HG02885 (cell line): ENCODE data around the gene MACROD1.
A peak's percentile ranks its signal among the peaks of the same experiment; 100 is the strongest.

Source experiments
- ATAC-seq: cut with Tn5 transposase; IDR thresholded peaks from one replicate; pipeline ENCODE4 v1.9.1; 2021; ENCODE audit warnings: mild to moderate bottlenecking; ENCODE audit not compliant: unreplicated experiment, poor library complexity

The MACROD1 gene

DNA sequence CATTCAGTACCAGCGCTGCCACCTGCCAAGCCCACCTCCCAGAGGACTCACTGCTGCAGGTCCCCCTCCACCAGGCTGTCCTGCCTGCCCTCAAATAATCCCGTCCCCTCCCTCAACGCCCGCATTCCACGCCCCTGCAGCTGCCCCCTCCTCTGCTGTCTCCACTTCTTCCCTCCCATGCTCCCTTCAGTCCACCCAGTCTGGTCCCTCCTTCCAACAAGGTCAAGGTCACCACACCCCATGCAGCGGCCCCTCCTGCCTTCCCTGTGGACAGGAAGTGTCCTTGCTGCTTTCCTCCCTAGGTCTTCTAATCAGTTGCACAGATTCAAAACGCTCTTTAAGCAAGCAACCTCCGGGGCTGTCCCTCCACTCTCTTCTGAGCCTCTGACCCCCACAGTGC is 12.1 kb downstream of the MACROD1 start:
- ATAC-seq = no peak

DNA sequence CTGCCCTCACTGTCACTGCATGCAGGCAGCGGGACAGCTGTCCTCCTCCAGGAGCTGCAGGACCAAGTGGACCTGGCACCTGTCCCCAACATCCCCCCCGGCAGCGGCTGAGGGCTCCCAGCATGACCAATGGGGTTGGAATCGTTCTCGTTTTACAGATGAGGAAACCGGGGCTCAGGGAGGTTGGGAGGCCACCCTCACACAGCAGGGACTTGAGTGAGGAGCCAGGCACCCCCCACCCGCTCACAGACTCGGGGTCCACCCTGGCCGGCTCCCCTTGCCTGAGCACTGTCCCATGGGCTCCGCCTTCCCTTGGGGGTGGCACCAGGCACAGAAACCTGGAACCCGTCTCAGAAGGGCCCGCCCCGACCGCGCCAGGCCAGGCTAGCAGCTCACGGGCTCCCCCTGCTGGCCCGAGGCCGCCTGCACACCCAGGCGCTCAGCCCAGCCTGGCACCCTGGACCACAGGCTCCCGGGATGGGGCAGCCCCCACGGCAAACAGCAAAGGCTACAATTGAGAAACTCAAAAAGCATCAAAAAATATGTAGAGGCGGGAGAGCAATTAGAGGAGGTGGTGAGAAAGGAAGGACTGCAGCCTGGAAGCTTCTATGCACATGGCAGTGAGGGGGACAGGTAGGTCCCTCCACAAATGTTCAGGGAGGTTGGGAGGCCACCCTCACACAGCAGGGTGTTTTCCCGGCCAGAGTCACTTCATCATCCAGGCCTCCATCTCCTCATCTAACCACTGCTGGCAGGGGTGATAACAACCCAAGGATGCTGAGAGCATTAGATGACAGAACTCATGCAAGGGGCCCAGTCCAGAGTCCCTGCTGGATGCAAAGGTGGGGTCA is 12.8 kb downstream of the MACROD1 start:
- peak; percentile 73 for ATAC-seq

DNA sequence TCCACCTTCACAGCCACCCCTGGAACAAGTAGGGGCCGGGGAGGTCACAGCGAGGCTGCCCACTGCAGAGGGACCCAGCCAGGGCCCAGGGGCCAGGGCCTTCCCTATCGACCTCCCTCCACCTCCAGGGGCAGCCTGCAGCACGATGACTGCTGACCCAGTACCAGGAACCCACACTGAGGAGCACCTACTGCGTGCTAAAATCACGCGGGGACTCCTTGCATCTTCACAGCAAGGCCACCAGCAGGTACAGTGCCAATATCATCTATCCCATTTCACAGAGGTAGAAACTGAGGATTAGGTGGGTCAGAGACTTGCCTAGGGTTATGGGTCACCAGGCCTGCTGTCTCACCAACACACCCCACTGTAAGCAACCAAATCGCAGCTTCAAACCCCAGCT is 14.6 kb downstream of the MACROD1 start:
- no peak for ATAC-seq

DNA sequence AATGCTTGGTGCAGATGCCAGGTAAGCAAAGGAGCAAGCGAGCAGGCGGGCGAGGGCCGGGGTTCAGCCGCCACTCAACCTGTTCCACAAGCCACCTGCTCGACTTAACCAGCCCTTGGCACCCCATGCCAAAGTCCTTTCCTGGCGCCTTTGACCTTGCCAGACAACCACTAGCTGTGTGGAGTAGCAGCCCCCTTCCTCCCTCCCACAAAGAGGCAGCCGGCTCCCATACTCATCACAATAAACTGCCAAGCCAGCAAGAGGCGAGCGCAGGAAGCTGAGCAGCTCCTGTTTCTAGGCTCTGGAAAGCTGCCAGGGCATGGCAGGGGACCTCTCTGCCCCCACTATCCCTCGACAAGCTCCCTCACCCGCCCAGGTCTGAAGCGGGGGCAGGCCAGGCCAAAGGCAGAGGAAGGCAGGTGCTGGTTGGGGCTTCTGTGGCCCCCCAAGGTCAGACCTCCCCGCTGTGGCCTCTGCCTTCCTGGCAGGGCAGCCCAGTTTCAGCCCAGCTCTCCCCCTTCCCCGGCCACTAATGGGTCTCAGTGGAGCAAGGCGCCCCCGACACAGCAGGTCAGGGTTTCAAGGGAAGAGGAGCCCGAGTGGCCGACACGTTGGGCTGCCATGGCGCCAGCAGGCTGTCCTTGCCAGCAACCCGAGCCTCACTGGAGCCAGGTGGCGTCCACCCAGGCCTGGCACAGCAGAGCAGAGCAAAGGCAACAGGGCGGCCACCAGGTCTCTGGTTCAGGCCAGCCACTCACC is 15.3 kb downstream of the MACROD1 start:
- ATAC-seq = no peak

DNA sequence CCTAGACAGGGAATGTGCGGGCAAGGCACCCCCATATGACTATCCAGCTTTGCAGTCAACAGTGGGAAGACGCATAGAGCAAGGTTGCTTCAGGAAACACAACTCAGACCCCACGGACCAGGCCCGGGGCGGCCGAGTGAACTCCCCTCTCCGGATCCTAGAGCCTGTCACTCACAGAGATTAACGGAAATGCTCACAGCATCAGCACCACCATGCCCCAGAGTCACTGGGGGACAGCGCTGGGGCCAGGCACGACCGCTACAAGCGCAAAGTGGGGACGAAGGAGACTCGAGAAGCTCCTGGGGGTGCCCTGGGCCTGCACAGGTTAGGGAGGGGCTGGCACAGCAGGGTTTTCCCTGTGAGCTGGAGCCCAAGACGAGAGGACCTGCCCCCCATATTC is 15.9 kb downstream of the MACROD1 start:
- ATAC-seq = no peak

DNA sequence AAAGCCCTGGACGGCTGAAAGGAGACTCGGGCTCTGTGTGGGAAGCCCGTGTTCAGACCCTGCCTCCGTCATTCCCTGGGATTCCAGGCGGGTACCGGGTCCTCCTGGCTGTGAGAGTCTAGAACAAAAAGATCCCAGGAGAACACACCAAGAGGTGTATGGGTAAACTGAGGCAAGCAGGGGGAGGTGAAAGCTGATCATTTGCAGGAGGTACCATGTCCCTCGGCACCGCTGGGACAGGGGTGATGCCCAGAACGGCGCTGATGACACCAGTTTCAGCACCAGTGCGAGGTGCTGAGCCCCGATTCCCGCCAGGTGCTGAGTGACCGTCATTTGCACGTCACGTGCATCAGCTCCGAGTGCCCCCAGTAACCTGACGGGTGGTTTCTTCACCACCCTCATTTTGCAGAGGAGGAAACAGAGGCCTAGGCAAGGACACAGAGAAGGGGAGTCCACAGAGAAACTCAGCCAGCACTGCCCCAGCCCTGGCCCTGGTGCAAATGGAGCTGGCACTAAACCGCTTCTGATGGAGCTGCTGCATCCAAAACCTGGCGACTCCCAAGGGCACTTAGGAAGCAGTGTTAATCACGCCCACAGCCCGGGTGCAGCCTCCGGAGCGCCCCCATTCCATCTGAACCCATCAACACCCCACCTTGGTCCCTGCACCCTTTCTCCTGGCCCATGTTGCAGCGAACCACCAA is 16.8 kb downstream of the MACROD1 start:
- no peak for ATAC-seq

DNA sequence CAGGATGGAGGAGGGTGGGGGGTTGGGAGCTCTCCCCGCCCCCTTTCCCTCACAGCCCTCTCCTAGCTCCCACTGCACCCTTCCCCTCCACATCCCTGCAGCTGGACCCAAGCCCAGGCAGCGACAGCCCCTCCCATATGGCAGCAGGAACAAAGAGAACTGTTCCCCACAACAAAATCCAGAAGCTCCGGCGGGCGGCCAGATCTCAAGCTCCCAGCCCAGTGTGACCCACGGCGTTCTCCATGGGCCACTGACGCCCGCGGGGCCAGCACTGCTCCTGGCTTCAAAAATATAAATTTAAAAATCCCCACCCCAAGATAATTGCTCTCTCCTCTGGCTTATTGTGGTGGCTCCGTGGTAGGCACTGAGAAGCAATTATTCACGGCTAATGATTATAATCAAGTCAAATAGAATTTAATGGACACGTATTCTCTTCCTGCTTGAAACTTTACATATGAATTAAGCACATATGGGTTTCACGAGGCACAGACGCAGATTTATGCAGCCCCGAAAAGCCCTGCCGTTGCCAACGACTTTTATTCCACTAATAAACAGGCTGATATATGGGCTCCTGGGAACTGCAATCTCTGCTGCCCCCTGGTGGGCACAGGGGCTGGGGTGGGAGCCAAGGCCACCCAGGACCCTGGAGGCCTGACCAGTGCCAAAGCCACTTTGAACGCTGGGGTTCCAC is 17.5 kb downstream of the MACROD1 start:
- no peak for ATAC-seq

DNA sequence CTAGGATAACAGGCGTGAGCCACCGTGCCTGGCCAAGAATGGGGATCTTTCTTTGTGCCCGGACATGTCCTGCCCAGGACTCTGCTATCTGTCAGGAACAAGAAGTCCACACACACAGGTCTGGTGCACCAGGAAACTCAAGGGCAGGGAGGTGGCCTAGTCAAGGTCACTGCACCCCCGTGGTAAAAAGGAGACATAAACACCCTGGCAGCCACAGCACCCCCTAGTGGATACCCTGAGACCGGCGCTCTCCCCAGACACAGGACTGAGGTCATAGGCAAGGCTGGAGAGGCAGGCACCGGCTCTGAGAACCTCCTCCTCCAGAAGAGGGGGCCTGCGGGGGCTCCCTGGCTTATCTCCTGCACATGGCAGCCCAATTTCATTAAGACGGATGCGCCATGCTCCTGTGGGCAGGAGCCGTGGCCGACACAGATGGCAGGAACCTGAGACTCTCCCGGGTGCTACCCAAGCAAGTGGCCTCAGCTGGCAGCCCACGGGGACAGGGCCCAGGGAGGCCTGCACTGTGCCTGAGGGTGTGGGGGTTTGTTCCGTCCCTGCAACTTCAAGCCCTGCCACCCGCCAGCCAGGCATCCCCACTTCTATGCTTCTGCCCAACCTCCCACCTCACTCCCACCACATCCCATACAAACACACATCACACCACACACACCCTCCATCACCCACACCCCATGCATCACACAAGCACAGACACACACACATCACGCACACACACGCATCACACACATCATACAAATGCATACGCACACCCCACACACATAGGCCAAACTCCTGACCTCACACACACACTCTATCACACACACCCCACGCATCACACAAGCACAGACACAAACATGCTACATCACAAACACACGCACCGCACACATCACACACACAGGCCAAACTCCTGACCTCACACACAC is 19.6 kb downstream of the MACROD1 start:
- ATAC-seq = no peak

DNA sequence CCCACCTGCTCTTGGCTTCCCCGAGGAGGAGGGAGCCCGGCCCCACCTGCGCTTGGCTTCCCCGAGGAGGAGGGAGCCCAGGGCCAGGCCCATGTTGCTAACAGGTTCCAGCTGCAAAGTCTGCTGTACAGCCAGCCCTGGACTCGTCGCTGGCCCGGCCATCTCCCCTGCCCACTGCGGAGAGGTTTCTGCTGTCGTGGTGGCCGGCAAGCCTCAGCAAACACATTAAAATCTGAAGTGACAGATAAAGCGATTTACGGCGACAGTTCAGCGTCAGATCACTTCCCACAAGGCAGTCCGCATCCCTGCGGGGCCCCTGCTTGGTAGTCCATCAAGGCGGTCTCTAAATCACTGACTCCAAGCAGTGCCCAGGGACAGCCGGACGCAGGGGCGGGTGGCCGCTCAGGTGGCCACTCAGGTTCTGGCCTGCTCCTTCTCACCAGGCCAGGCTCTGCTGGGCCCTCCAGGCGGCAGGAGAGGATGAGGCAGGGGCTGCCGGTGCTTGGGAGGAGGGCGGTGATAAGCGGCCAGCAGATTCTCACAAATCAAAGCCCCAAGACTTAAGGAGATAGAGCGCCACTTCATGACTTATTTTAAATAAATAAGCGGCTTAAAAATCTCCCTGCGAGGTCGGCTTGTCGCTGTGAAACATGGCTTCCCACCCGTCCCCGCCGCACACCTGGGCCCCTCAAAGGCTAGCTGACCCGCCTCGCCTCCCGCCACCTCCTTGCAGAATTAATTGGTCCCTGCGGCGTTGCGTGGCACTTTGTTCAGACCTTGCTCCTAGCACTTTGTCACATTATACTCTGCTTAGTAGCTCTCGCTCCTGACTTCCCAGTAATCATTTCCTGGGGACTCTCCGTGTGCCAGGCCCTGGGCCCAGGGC is 21.1 kb downstream of the MACROD1 start:
- ATAC-seq = no peak

DNA sequence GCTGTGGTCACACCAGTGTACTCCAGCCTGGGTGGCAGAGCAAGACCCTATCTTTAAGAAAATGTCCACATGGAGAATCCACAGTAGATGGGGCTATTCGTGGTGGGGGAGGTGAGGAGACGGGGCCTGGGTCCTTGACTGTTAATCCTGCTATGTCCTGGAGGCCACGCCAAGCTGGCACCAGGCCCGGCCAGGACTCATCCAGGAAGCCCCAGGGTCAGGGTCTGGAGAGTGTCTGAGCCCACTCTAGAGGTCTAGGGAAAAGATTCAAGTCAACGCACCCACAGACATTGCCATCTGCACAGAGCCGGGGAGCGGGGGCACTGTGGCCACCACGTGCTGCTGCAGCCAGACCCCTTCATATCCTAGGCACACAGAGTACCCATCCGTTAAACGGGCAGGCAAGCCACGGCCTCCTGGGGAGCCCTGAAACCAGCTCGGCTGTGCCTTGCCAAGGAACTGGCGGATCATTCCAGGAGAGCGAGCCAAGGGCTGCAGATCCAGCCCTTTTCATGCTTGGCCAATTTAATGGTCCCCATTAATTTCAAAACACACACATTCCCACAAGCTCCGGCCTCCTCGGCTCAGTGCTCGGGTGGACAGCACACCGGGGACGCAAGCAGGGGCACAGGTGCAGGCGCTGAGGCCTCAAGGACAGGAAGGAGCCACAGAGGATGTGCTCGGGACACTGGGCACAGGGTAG is 24.7 kb downstream of the MACROD1 start:
- ATAC-seq = no peak

DNA sequence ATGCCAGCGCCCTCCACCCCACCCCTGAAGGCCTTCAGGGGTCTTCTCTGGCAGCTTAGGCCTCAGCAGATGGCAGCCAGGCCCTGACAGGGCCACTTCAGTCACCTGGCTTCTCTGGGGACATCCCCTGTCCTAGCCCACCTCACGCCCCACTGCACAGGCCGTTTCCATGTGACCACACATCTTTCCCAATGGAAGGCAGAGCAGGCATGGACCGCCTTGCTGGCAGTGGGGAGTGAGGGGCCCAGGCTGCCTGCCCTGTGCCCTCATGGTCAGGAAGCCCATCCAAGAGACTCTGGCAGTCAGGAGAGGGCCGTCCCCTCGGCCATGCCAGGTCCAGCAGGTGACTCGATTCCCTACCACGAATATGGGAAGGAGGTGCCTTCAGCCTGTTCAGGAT is 25.8 kb downstream of the MACROD1 start:
- ATAC-seq = no peak

DNA sequence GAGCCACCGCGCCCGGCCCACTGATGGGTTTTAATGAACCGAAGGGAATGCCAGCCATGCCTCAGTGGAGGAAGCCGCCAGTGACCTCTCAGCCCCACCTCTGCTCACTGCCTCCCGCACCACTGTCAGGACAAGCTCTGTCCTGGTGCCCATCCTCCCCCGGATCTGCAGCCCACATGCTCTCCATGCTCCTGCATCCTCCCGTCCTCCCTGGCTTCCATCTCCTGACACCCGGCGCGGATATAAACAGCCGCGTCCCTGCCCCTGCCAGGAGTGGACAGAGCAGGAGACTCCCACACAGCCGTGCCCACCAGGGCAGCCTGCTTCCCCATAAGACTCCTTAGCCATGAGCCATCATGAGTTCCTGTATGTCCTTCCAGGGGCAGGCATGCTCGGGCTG is 26.9 kb downstream of the MACROD1 start:
- no peak for ATAC-seq

DNA sequence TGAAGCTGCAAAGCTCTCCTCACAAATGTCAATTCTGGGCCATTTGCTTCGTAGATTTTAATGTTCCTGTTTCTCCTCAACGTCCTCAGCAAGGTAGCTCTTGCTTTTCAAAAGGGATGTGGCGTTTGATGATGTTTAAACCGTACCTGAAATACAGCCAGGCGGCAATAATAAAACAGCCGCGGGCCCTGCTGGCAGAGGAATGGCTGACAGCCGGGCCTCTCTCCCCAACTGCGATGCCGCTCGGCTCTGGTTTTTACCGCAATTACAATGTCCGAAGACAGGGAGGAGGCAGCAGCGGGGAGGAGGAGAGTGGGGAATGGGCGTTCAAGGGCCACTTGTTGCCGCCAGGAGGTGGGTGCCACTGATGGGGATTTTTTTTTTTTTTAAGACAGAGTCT is 27.5 kb downstream of the MACROD1 start:
- ATAC-seq = no peak

DNA sequence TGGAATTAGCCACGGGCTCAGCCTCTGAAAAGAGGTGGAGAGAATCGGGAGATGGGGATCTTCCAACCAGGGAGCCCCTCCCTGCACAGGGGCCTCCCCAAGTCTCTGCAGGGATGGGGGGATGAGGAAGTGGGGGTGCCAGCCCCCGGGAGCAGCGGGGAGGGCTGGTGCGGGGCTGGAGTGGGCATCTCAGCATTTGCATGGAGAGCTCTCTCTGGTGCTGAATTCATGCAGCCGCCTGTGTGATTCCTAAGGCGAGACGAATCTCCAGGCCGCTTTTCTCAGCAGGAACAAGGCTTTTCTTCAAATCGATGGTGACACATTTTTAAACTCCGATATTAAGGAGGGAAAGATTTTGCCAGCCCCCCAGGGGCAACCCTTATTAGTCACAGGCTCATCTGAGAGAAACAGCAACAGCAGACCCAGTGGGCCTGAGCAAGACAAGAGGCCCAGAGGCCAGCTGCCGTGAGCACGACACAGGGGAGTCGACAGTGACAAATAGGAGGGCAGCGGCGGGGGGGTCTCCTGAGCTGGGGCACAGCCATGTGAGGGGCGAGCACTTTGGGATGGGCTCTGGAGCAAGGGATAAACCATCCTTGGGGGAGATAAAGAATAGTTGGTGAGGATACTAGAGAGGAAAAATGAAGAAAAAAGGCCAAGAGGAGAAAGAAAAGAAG is 29.0 kb downstream of the MACROD1 start:
- no peak for ATAC-seq

DNA sequence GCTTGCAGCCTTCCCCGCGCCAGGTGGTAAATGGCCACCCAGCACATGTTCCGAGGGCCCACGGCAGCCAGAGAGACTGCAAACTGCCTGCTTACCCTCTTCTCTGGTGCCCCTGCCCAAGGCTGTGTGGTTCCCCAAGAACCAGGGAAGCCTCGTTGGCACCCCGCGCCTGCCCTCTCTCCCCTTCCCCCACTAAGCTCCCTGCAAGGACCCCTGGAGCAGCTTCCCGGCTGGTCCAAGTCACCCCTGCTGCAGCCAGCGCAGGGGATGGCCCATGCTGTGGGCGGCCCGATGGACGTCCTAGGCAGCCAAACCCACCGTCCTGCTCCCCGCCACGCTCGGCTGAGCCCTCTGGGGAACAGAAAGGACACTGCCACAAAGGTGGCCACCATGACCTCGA is 30.2 kb downstream of the MACROD1 start:
- ATAC-seq = no peak

DNA sequence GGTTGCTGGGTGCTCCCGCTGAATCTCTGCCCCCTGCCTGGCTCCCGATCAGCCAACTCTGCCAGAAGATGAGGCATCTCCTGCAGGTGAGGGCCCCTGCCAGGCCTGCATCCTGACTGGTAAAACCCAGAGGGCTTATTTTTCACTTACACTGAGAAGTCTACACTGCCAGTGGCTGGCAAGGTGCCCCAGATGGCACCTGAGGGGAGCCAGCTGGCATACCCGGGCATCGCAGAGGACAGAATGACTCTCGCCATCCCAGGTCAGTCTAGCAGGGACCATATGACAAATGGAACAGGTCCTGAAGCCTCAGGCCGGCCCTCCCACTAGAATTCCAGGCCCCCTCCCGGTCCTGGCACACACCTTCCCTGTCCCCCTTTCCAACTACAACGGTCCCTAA is 30.9 kb downstream of the MACROD1 start:
- ATAC-seq = no peak

DNA sequence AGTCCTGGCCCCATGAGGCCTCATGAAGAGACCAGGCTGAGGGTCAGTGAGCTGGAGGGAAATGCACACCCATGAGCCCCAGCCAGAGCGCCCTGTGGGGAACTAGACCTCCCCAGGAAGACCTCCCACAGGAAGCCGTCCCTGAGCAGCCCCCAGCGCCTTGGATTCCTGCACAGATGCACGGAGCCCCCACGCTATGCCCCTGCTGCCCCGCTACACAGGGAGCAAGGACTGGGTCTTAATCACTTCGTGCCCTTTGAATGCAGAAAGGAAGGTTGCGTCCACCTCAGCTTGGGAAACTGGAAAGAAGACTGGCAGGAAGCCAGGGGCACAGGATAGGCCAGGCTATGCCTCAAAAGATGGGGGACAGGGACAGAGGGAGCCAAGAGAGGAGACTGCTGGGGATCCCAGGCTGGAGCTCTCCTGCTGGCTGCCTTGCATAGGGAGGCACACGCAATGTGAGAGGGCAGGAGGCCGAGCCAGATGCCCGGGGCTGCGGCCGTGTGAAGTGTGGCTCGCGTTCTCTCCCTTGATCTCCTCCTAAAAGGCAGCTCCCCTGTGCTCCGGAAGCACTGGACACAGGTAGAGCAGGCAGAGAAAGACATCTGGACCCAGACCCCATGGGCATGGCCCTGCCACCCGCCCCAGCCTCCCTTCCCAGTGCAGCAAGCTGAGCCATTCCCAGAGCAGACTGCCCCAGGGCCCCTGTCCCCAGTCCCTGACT is 32.8 kb downstream of the MACROD1 start:
- no peak for ATAC-seq
